Right lobe of liver (tissue), 4 donors: Measurements from ENCODE around the gene CDK1.

ENCODE experiments used
- CTCF ChIP-seq, 4 donors: fragments of 200-600 bp in 3 of 4; fragments of 450-650 bp in 1 of 4; IDR thresholded peaks; one replicate each; pipeline versions ENCODE4 v1.5.1 to v1.8.0; 2016 to 2022; ENCODE audit warnings: antibody characterized with exemption in 4 of 4, mild to moderate bottlenecking in 2 of 4
- POLR2A ChIP-seq: fragments of 450-650 bp; IDR thresholded peaks from one replicate; pipeline ENCODE4 v1.6.1; 2017; ENCODE audit warnings: antibody characterized with exemption, mild to moderate bottlenecking
- donor health status: DM: no; HTN: no; CAD: no.
- donor health status: DM: no; HTN: no; CAD: no.
- donor health status: DM: no; HTN: yes; CAD: no.

- TF ChIP-seq CTCF (IDR thresholded peaks at IDR 0.05) (no peak), POLR2A (no peak)
Measured at GRCh38 chr10:60735244-60735643, 43.0 kb upstream of the CDK1 start.
